ENCODE data around the gene TMC2.

GRCh38 chr20:2544211-2544610, 7.8 kb downstream of the TMC2 start:
- no peak for TF ChIP-seq POLR2A (IDR thresholded peaks at IDR 0.05)
- TF ChIP-seq CTCF (IDR thresholded peaks at IDR 0.05): no peak
